Loucy (cell line): ENCODE data around the gene TMEM38A.

ENCODE experiments used
- CTCF ChIP-seq: fragments of 200-600 bp; sonication (generic); conservative IDR thresholded peaks from 2 replicates; pipeline ENCODE4 v1.5.1; 2014; ENCODE audit warnings: mild to moderate bottlenecking, antibody characterized with exemption, low read length
- EZH2phosphoT487 ChIP-seq: fragments of 200-600 bp; IDR thresholded peaks from 2 replicates; pipeline ENCODE4 v1.6.1; 2018; ENCODE audit warnings: antibody characterized with exemption, mild to moderate bottlenecking, moderate library complexity, borderline replicate concordance

DNA sequence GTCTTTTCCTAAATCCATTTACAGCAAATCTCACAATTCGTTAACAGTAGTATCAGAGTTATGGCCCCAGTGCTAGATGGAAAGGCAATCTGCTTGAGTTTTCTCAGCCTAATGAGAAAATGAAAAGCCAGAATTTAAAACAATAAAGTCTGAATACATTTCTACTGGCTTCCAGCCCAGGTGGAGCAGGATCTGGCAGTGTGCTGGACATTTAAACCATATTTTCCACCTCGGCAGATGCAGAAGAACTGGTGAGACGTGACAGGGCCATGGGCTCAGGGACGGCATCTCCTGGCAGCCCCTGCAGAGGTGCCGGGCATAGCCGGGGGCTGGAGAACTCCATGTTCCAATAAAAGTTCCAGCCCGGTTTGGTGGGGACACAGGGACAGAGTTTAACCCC is 8.1 kb upstream of the TMEM38A start:
- TF ChIP-seq CTCF (no peak), EZH2phosphoT487 (no peak)
